Neuronal stem cell (in vitro differentiated cells): ENCODE data around the gene EME1.

Experiments used
- DNase-seq: peaks from one replicate; pipeline ENCODE4 v3.0.0-alpha.2; 2013; ENCODE audit warnings: low spot score
- H2AFZ ChIP-seq: one replicate; pipeline ENCODE4 v1.6.1; 2013; ENCODE audit warnings: mild to moderate bottlenecking, low read length, inconsistent platforms
- H2AK5ac ChIP-seq: 2 replicates; pipeline ENCODE4 v1.6.1; 2013; ENCODE audit warnings: low read depth, mild to moderate bottlenecking, inconsistent platforms, low read length, moderate library complexity, mixed read lengths
- H2BK120ac ChIP-seq: 2 replicates; pipeline ENCODE4 v1.6.1; 2013; ENCODE audit warnings: low read depth, mild to moderate bottlenecking, inconsistent platforms, low read length, moderate library complexity, mixed read lengths
- H2BK12ac ChIP-seq: one replicate; pipeline ENCODE4 v1.6.1; 2013; ENCODE audit warnings: low read length, inconsistent platforms
- H2BK15ac ChIP-seq: 2 replicates; pipeline ENCODE4 v1.6.1; 2013; ENCODE audit warnings: mild to moderate bottlenecking, low read length, inconsistent platforms, mixed read lengths
- H2BK5ac ChIP-seq: one replicate; pipeline ENCODE4 v1.6.1; 2013; ENCODE audit warnings: inconsistent platforms, mild to moderate bottlenecking, low read length, moderate library complexity
- H3K14ac ChIP-seq: one replicate; pipeline ENCODE4 v1.6.1; 2013; ENCODE audit warnings: low read length, inconsistent platforms
- H3K18ac ChIP-seq: 2 replicates; pipeline ENCODE4 v1.6.1; 2013; ENCODE audit warnings: low read length, inconsistent platforms
- H3K23ac ChIP-seq: 2 replicates; pipeline ENCODE4 v1.6.1; 2013; ENCODE audit warnings: low read depth, mild to moderate bottlenecking, mixed read lengths, low read length, inconsistent platforms; ENCODE audit not compliant: poor library complexity
- H3K27ac ChIP-seq: replicated peaks from 3 replicates; pipeline ENCODE4 v1.5.1; 2013; ENCODE audit warnings: low read length, inconsistent platforms
- H3K27me3 ChIP-seq, 3 experiments: 2 replicates each; pipeline ENCODE4 v1.6.1; 2013; ENCODE audit warnings: low read length in 3 of 3, mild to moderate bottlenecking in 2 of 3, inconsistent platforms in 1 of 3, low read depth in 1 of 3, mixed read lengths in 1 of 3, moderate library complexity in 1 of 3; ENCODE audit not compliant: control insufficient read depth in 3 of 3, insufficient read depth in 3 of 3
- H3K36me3 ChIP-seq, 2 donors: replicated peaks in 1 of 2; 2 replicates each; pipeline ENCODE4 v1.6.1; 2013; ENCODE audit warnings: low read length in 2 of 2; ENCODE audit not compliant: control insufficient read depth in 2 of 2, insufficient read depth in 2 of 2
- H3K4ac ChIP-seq: 2 replicates; pipeline ENCODE4 v1.6.1; 2013; ENCODE audit warnings: inconsistent platforms, mild to moderate bottlenecking, low read length, moderate library complexity
- H3K4me1 ChIP-seq, 2 donors: 1 replicate in 1 of 2; 2 replicates in 1 of 2; pipeline ENCODE4 v1.6.1; 2013; ENCODE audit warnings: low read length in 2 of 2, low read depth in 1 of 2; ENCODE audit not compliant: control insufficient read depth in 2 of 2, insufficient read depth in 1 of 2
- H3K4me2 ChIP-seq: one replicate; pipeline ENCODE4 v1.6.1; 2013; ENCODE audit warnings: mild to moderate bottlenecking, low read length, inconsistent platforms; ENCODE audit not compliant: insufficient read depth, poor library complexity, severe bottlenecking
- H3K4me3 ChIP-seq, 2 donors: 2 replicates each; pipeline ENCODE4 v1.5.1; 2013; ENCODE audit warnings: low read length in 2 of 2, mild to moderate bottlenecking in 2 of 2, inconsistent platforms in 1 of 2, moderate library complexity in 1 of 2
- H3K79me1 ChIP-seq: one replicate; pipeline ENCODE4 v1.6.1; 2013; ENCODE audit warnings: low read depth, mild to moderate bottlenecking, inconsistent platforms, low read length, moderate library complexity
- H3K9ac ChIP-seq: one replicate; pipeline ENCODE4 v1.6.1; 2013; ENCODE audit warnings: mild to moderate bottlenecking, low read depth, low read length, inconsistent platforms; ENCODE audit not compliant: poor library complexity
- H3K9me3 ChIP-seq, 2 donors: replicated peaks in 1 of 2; 2 replicates each; pipeline versions ENCODE3 to v1.6.1; 2013; ENCODE audit warnings: low read length in 2 of 2, mild to moderate bottlenecking in 2 of 2, inconsistent platforms in 1 of 2, low read depth in 1 of 2, mixed read lengths in 1 of 2, moderate library complexity in 1 of 2; ENCODE audit not compliant: control insufficient read depth in 2 of 2, insufficient read depth in 1 of 2
- H4K8ac ChIP-seq: one replicate; pipeline ENCODE4 v1.6.1; 2013; ENCODE audit warnings: low read depth, mild to moderate bottlenecking, inconsistent platforms, low read length, moderate library complexity
- H4K91ac ChIP-seq: one replicate; pipeline ENCODE4 v1.6.1; 2013; ENCODE audit warnings: low read length, low read depth, mild to moderate bottlenecking, inconsistent platforms; ENCODE audit not compliant: poor library complexity
- WGBS, 2 donors: extraction: QIAGEN DNeasy Blood & Tissue Kit; methylation state at CpG; one replicate each; pipeline ENCODE4 v1.1.7; 2013; ENCODE audit warnings: missing lambda C conversion rate in 2 of 2, mixed read lengths in 1 of 2; ENCODE audit not compliant: insufficient read length in 2 of 2, insufficient replicate concordance in 1 of 2; ENCODE audit errors: extremely low coverage in 2 of 2; 5-methylcytosine and 5-hydroxymethylcytosine counted together

The EME1 gene

GRCh38 chr17:50375858-50376538 is 3.0 kb downstream of the EME1 start:
- H2BK5ac ChIP-seq: no peak overlapping the region
- peaks cover 4 to 6% of the 10 kb centered on the region in 2 donors for H3K4me1 ChIP-seq
- peak overlapping the region; percentile 55 for H3K9ac ChIP-seq
- no peak overlapping the region for H3K14ac ChIP-seq
- no peak overlapping the region for H2AK5ac ChIP-seq
- H3K9me3 ChIP-seq: no peaks in the 10 kb centered on the region
- H2BK120ac ChIP-seq: no peak overlapping the region
- no peak overlapping the region for H3K27ac ChIP-seq
- no peak overlapping the region for H3K4me3 ChIP-seq
- no peak overlapping the region for H4K8ac ChIP-seq
- no peak overlapping the region for H2BK15ac ChIP-seq
- DNase-seq: no peak
- no peak overlapping the region for H2AFZ ChIP-seq
- no peak overlapping the region for H3K4me2 ChIP-seq
- no CpG with 5 or more reads among the region's 5 CpGs for WGBS, 2 donors
- no peak overlapping the region for H3K18ac ChIP-seq
- H4K91ac ChIP-seq: no peak overlapping the region
- H3K36me3 ChIP-seq: peaks cover 28 to 70% of the 10 kb centered on the region in 2 donors
- H3K27me3 ChIP-seq: no peaks in the 10 kb centered on the region
- no peak overlapping the region for H2BK12ac ChIP-seq
- H3K79me1 ChIP-seq: no peaks in the 10 kb centered on the region
- H3K23ac ChIP-seq: no peak overlapping the region
- H3K4ac ChIP-seq: no peak overlapping the region

- peak overlapping the region; percentile 10 for H3K9ac ChIP-seq
- no peak overlapping the region for H2AK5ac ChIP-seq
- H3K27me3 ChIP-seq: no peaks in the 10 kb centered on the region
- H3K4me1 ChIP-seq: no peaks in the 10 kb centered on the region
- no peak overlapping the region for H3K14ac ChIP-seq
- H3K23ac ChIP-seq: no peak overlapping the region
- no peak overlapping the region for H4K91ac ChIP-seq
- no peak overlapping the region for H3K4ac ChIP-seq
- no peak overlapping the region for H2BK120ac ChIP-seq
- H4K8ac ChIP-seq: no peak overlapping the region
- no peaks in the 10 kb centered on the region for H3K9me3 ChIP-seq
- no peak overlapping the region for H2BK15ac ChIP-seq
- H3K79me1 ChIP-seq: no peaks in the 10 kb centered on the region
- no peak overlapping the region for H3K27ac ChIP-seq
- H3K36me3 ChIP-seq: peaks cover 45 to 95% of the 10 kb centered on the region in 2 donors
- H2AFZ ChIP-seq: no peak overlapping the region
- no peak overlapping the region for H2BK5ac ChIP-seq
- no peak overlapping the region for H2BK12ac ChIP-seq
- no peak for DNase-seq
- WGBS, 2 donors: no CpG with 5 or more reads among the region's 6 CpGs
- no peak overlapping the region for H3K18ac ChIP-seq
- no peak overlapping the region for H3K4me2 ChIP-seq
- H3K4me3 ChIP-seq: no peak overlapping the region
Observed at GRCh38 chr17:50379351-50380132, 6.5 kb downstream of the EME1 start.

GRCh38 chr17:50380369-50381259 is 7.6 kb downstream of the EME1 start:
- no peak overlapping the region for H2BK120ac ChIP-seq
- H3K23ac ChIP-seq: no peak overlapping the region
- no peak overlapping the region for H2BK5ac ChIP-seq
- no peak overlapping the region for H2BK12ac ChIP-seq
- no peak overlapping the region for H4K8ac ChIP-seq
- H2AK5ac ChIP-seq: no peak overlapping the region
- no peak overlapping the region for H2AFZ ChIP-seq
- H3K9me3 ChIP-seq: no peaks in the 10 kb centered on the region
- no peak overlapping the region for H3K9ac ChIP-seq
- no peak overlapping the region for H3K4me3 ChIP-seq
- H3K14ac ChIP-seq: no peak overlapping the region
- DNase-seq: no peak
- H4K91ac ChIP-seq: no peak overlapping the region
- H3K4ac ChIP-seq: no peak overlapping the region
- no peaks in the 10 kb centered on the region for H3K79me1 ChIP-seq
- H3K4me1 ChIP-seq: no peaks in the 10 kb centered on the region
- H3K27ac ChIP-seq: no peak overlapping the region
- peaks cover 51 to 95% of the 10 kb centered on the region in 2 donors for H3K36me3 ChIP-seq
- WGBS, 2 donors: no CpG with 5 or more reads among the region's 13 CpGs
- H3K4me2 ChIP-seq: no peak overlapping the region
- H3K18ac ChIP-seq: no peak overlapping the region
- no peak overlapping the region for H2BK15ac ChIP-seq
- no peaks in the 10 kb centered on the region for H3K27me3 ChIP-seq
